Fibroblast of lung (primary cell): Measurements from ENCODE around the gene SHQ1. TPM values are rescaled to one million over a fixed set of nuclear protein-coding genes. Genes with fewer than 3 reads are reported as not detected.

Experiments
- DNase-seq, 2 donors: peaks; one replicate each; pipeline versions ENCODE4 v3.0.0 to v3.0.0-alpha.2; 2010; ENCODE audit warnings: low read depth in 2 of 2
- H2AFZ ChIP-seq: 2 replicates; pipeline ENCODE4 v1.5.1; 2012; ENCODE audit warnings: low read length, control low read depth, inconsistent platforms
- H3K27ac ChIP-seq: 2 replicates; pipeline ENCODE4 v1.5.1; 2011; ENCODE audit warnings: low read length, control low read depth; ENCODE audit not compliant: insufficient read depth
- H3K27me3 ChIP-seq: 2 replicates; pipeline ENCODE4 v1.5.1; 2011; ENCODE audit warnings: mild to moderate bottlenecking, low read length; ENCODE audit not compliant: control insufficient read depth, insufficient read depth
- H3K36me3 ChIP-seq: 2 replicates; pipeline ENCODE4 v1.5.1; 2011; ENCODE audit warnings: low read length; ENCODE audit not compliant: control insufficient read depth, insufficient read depth
- H3K4me1 ChIP-seq: 2 replicates; pipeline ENCODE4 v1.5.1; 2011; ENCODE audit warnings: low read length; ENCODE audit not compliant: control insufficient read depth, insufficient read depth; ENCODE audit errors: extremely low read depth
- H3K4me2 ChIP-seq: 2 replicates; pipeline ENCODE4 v1.5.1; 2011; ENCODE audit warnings: low read length, control low read depth; ENCODE audit not compliant: insufficient read depth; ENCODE audit errors: extremely low read depth
- H3K4me3 ChIP-seq, 4 experiments: fragments of 200-600 bp in 1 of 4; sonication (generic) in 1 of 4; replicated peaks in 1 of 4; 2 replicates each; pipeline ENCODE4 v1.5.1; 2011 to 2016; ENCODE audit warnings: low read length in 4 of 4, low read depth in 3 of 4, mild to moderate bottlenecking in 3 of 4, control low read depth in 2 of 4, inconsistent platforms in 1 of 4, mixed read lengths in 1 of 4; ENCODE audit not compliant: insufficient read depth in 1 of 4; ENCODE audit errors: control extremely low read depth in 1 of 4
- H3K79me2 ChIP-seq: 2 replicates; pipeline ENCODE4 v1.5.1; 2012; ENCODE audit warnings: mild to moderate bottlenecking, low read length, inconsistent platforms; ENCODE audit not compliant: control insufficient read depth, insufficient read depth
- H3K9ac ChIP-seq: 2 replicates; pipeline ENCODE4 v1.5.1; 2011; ENCODE audit warnings: mild to moderate bottlenecking, low read length, control low read depth; ENCODE audit not compliant: insufficient read depth
- H3K9me3 ChIP-seq: 2 replicates; pipeline ENCODE4 v1.5.1; 2012; ENCODE audit warnings: low read depth, low read length; ENCODE audit not compliant: control insufficient read depth, insufficient read depth
- H4K20me1 ChIP-seq: 2 replicates; pipeline ENCODE4 v1.5.1; 2011; ENCODE audit warnings: low read length; ENCODE audit not compliant: control insufficient read depth, insufficient read depth; ENCODE audit errors: extremely low read depth
- CTCF ChIP-seq, 2 donors: IDR thresholded peaks in 1 of 2; conservative IDR thresholded peaks in 1 of 2; 1 replicate in 1 of 2; 2 replicates in 1 of 2; pipeline ENCODE4 v1.5.1; 2011 to 2012; ENCODE audit warnings: low read length in 2 of 2, control low read depth in 1 of 2, inconsistent platforms in 1 of 2, low read depth in 1 of 2, mild to moderate bottlenecking in 1 of 2
- EZH2 ChIP-seq: IDR thresholded peaks from 2 replicates; pipeline ENCODE4 v1.5.1; 2012; ENCODE audit warnings: low read length, control low read depth, mild to moderate bottlenecking; ENCODE audit errors: missing control alignments
- polyA plus RNA-seq, 2 donors: library from polyadenylated mRNA; depleted of rRNA in 1 of 2; stranded (reverse) in 1 of 2; unstranded in 1 of 2; fragments of >200 nt; gene quantifications; 2 replicates each; pipeline ENCODE4 v1.2.1, GENCODE V29; 2011 to 2012; ENCODE audit warnings: missing spikeins in 1 of 2
- total RNA-seq: library from RNA; depleted of rRNA; stranded (reverse); fragments of >200 nt; gene quantifications from 2 replicates; pipeline ENCODE4 v1.2.1, GENCODE V29; 2014

The SHQ1 gene
- total and polyA plus RNA-seq, 2 donors (not counting 1 experiment from before 2014, with no cell fraction given): 12.2 to 15.5 TPM

- Histone ChIP-seq H3K27ac (no peak overlapping the region), H3K9me3 (no peaks in the 10 kb centered on the region), H3K36me3 (no peaks in the 10 kb centered on the region), H3K4me2 (no peak overlapping the region), H3K79me2 (no peaks in the 10 kb centered on the region), H3K4me1 (no peaks in the 10 kb centered on the region), H3K27me3 (no peaks in the 10 kb centered on the region), H3K4me3 (no peak overlapping the region), H2AFZ (no peak overlapping the region), H3K9ac (no peak overlapping the region), H4K20me1 (no peaks in the 10 kb centered on the region)
- TF ChIP-seq EZH2: no peak
- TF ChIP-seq CTCF (conservative IDR thresholded peaks at IDR 0.05 in 1 of 2, IDR thresholded peaks at IDR 0.05 in 1 of 2; ENCODE audit: low read depth in 1 of 2, low read length in 2 of 2): no peak
- no peak for DNase-seq
Observed at GRCh38 chr3:72760225-72760624, 88.0 kb downstream of the SHQ1 start.

GRCh38 chr3:72756900-72757299 is 91.3 kb downstream of the SHQ1 start:
- no peaks in the 10 kb centered on the region for H3K27me3 ChIP-seq
- no peaks in the 10 kb centered on the region for H3K9me3 ChIP-seq
- no peak overlapping the region for H3K9ac ChIP-seq
- no peaks in the 10 kb centered on the region for H3K79me2 ChIP-seq
- no peak overlapping the region for H3K4me2 ChIP-seq
- H3K27ac ChIP-seq: no peak overlapping the region
- no peaks in the 10 kb centered on the region for H3K36me3 ChIP-seq
- no peaks in the 10 kb centered on the region for H3K4me1 ChIP-seq
- no peak overlapping the region for H2AFZ ChIP-seq
- no peak for TF ChIP-seq EZH2
- no peak for TF ChIP-seq CTCF (conservative IDR thresholded peaks at IDR 0.05 in 1 of 2, IDR thresholded peaks at IDR 0.05 in 1 of 2; ENCODE audit: low read depth in 1 of 2, low read length in 2 of 2)
- no peak for DNase-seq
- no peak overlapping the region for H3K4me3 ChIP-seq
- H4K20me1 ChIP-seq: no peaks in the 10 kb centered on the region

- TF ChIP-seq CTCF (conservative IDR thresholded peaks at IDR 0.05 in 1 of 2, IDR thresholded peaks at IDR 0.05 in 1 of 2; ENCODE audit: low read depth in 1 of 2, low read length in 2 of 2) (no peak), EZH2 (no peak)
- H3K4me2 ChIP-seq: no peak overlapping the region
Observed at GRCh38 chr3:72754582-72754981, 93.7 kb downstream of the SHQ1 start.

More at GRCh38 chr3:72754582-72754981, 93.7 kb downstream of the SHQ1 start:
- H3K4me3 ChIP-seq: no peak overlapping the region
- no peaks in the 10 kb centered on the region for H4K20me1 ChIP-seq
- no peaks in the 10 kb centered on the region for H3K27me3 ChIP-seq
- H3K9ac ChIP-seq: no peak overlapping the region
- H2AFZ ChIP-seq: no peak overlapping the region
- no peak for DNase-seq
- no peaks in the 10 kb centered on the region for H3K79me2 ChIP-seq
- no peak overlapping the region for H3K27ac ChIP-seq
- H3K36me3 ChIP-seq: no peaks in the 10 kb centered on the region
- H3K9me3 ChIP-seq: no peaks in the 10 kb centered on the region
- H3K4me1 ChIP-seq: no peaks in the 10 kb centered on the region
